K562 (cell line): Measurements from ENCODE around the gene ATOSA. TPM values are rescaled to one million over a fixed set of nuclear protein-coding genes. Genes with fewer than 3 reads are reported as not detected.

Experiments used
- ATAC-seq: fragments of 200-7000 bp; cut with Tn5 transposase; 3 replicates; pipeline ENCODE4 v1.9.1; 2020; ENCODE audit warnings: moderate library complexity
- BruUV-seq: library from RNA; stranded (reverse); fragments of 400-500 nt; replicated peaks from 2 replicates; lab custom pipeline; 2021; lab: Mats Ljungman, UMichigan
- CTCF ChIA-PET: fragments of 300-600 bp; formaldehyde crosslinking; extraction: SDS; loops from one replicate; lab custom pipeline; 2021; ENCODE audit warnings: low intra/inter-chr PET ratio; lab: Yijun Ruan, JAX
- POLR2A ChIA-PET: fragments of 300-600, 350-650 bp; sonication (Branson Sonifier 250); formaldehyde crosslinking; extraction: SDS; loops from one replicate; lab custom pipeline; 2021; ENCODE audit warnings: antibody characterized with exemption, inconsistent platforms; lab: Yijun Ruan, JAX
- DNase-seq, 4 experiments: peaks; one replicate each; pipeline versions ENCODE4 v3.0.0 to v3.0.0-alpha.2; 2011 to 2018; ENCODE audit warnings: low spot score in 3 of 4, mixed read lengths in 3 of 4; ENCODE audit errors: extremely low read depth in 1 of 4
- FAIRE-seq: peaks from 2 replicates; lab custom pipeline; 2011; peaks lifted over from hg19 to GRCh38; lab: Jason Lieb, UNC
- H2AFZ ChIP-seq: 2 replicates; pipeline ENCODE4 v1.6.0; 2011; ENCODE audit warnings: low read depth, low read length, control low read depth, inconsistent platforms
- H3K27ac ChIP-seq: fragments of 200-600 bp; 3 replicates; pipeline ENCODE4 v1.8.0; 2011; ENCODE audit warnings: low read depth, mild to moderate bottlenecking, control low read depth, inconsistent platforms, low read length, moderate library complexity, mixed read lengths; ENCODE audit errors: extremely low read depth
- H3K27me3 ChIP-seq, 2 experiments: fragments of 300-600 bp in 1 of 2; 2 replicates in 1 of 2; 3 replicates in 1 of 2; pipeline versions ENCODE4 v1.6.0 to v1.8.0; 2011; ENCODE audit warnings: inconsistent platforms in 2 of 2, low read length in 2 of 2, mild to moderate bottlenecking in 1 of 2, mixed read lengths in 1 of 2, moderate library complexity in 1 of 2; ENCODE audit not compliant: control insufficient read depth in 2 of 2, insufficient read depth in 2 of 2
- H3K36me3 ChIP-seq: fragments of 300-600 bp; 3 replicates; pipeline ENCODE4 v1.8.0; 2011; ENCODE audit warnings: mild to moderate bottlenecking, low read length, inconsistent platforms; ENCODE audit not compliant: control insufficient read depth, insufficient read depth
- H3K4me1 ChIP-seq, 2 experiments: fragments of 200-600 bp in 1 of 2; replicated peaks in 1 of 2; 2 replicates in 1 of 2; 3 replicates in 1 of 2; pipeline versions ENCODE4 v1.5.1 to v1.8.0; 2011; ENCODE audit warnings: inconsistent platforms in 2 of 2, low read length in 2 of 2, mild to moderate bottlenecking in 1 of 2, mixed read lengths in 1 of 2, moderate library complexity in 1 of 2; ENCODE audit not compliant: control insufficient read depth in 2 of 2, insufficient read depth in 2 of 2
- H3K4me2 ChIP-seq: 2 replicates; pipeline ENCODE4 v1.6.1; 2011; ENCODE audit warnings: low read length, control low read depth, inconsistent platforms, mixed read lengths; ENCODE audit not compliant: insufficient read depth
- H3K4me3 ChIP-seq: fragments of 200-600 bp; sonication (generic), shearing (Covaris generic); 2 replicates; pipeline ENCODE4 v1.5.1; 2016; ENCODE audit warnings: control low read depth, inconsistent platforms
- H3K79me2 ChIP-seq: fragments of 200-600 bp; 3 replicates; pipeline ENCODE4 v1.8.0; 2011; ENCODE audit warnings: low read length, inconsistent platforms; ENCODE audit not compliant: control insufficient read depth, insufficient read depth
- H3K9ac ChIP-seq, 2 experiments: 2 replicates each; pipeline versions ENCODE4 v1.6.0 to v1.6.1; 2011; ENCODE audit warnings: low read depth in 2 of 2, low read length in 2 of 2, control low read depth in 1 of 2, inconsistent platforms in 1 of 2, mild to moderate bottlenecking in 1 of 2, mixed read lengths in 1 of 2; ENCODE audit not compliant: insufficient read depth in 1 of 2
- H3K9me1 ChIP-seq: one replicate; pipeline ENCODE4 v1.6.0; 2011; ENCODE audit warnings: inconsistent platforms, mild to moderate bottlenecking, low read length, moderate library complexity; ENCODE audit not compliant: control insufficient read depth, insufficient read depth
- H3K9me3 ChIP-seq: replicated peaks from 2 replicates; pipeline ENCODE4 v1.5.1; 2011; ENCODE audit warnings: low read depth, low read length, inconsistent platforms; ENCODE audit not compliant: control insufficient read depth, insufficient read depth
- H4K20me1 ChIP-seq: replicated peaks from 2 replicates; pipeline ENCODE4 v1.6.1; 2011; ENCODE audit warnings: low read length, inconsistent platforms, mixed read lengths; ENCODE audit not compliant: control insufficient read depth, insufficient read depth
- BDP1 ChIP-seq: IDR thresholded peaks from 3 replicates; pipeline ENCODE4 v1.6.1; 2011; ENCODE audit not compliant: insufficient read length, insufficient read depth
- CHD4 ChIP-seq: fragments of 200-600 bp; sonication (generic); IDR thresholded peaks from 3 replicates; pipeline ENCODE4 v1.6.1; 2012; ENCODE audit warnings: low read depth, mild to moderate bottlenecking, mixed read lengths, low read length, inconsistent platforms; ENCODE audit not compliant: insufficient read depth, insufficient replicate concordance, poor library complexity, severe bottlenecking
- DNMT1 ChIP-seq: fragments of 450-650 bp; IDR thresholded peaks from 2 replicates; pipeline ENCODE4 v1.6.1; 2016; ENCODE audit warnings: antibody characterized with exemption, mild to moderate bottlenecking
- EZH2 ChIP-seq: IDR thresholded peaks from 2 replicates; pipeline ENCODE4 v1.6.1; 2012; ENCODE audit warnings: low read depth, mild to moderate bottlenecking, inconsistent platforms, low read length, borderline replicate concordance
- HDAC2 ChIP-seq: fragments of 450-650 bp; IDR thresholded peaks from 2 replicates; pipeline ENCODE4 v1.6.1; 2016; ENCODE audit warnings: mild to moderate bottlenecking
- IRF1 ChIP-seq: sonication (generic); formaldehyde crosslinking; IDR thresholded peaks from 2 replicates; pipeline ENCODE4 v1.8.0; 2022; ENCODE audit warnings: missing genetic modification reagents, mild to moderate bottlenecking, borderline replicate concordance
- KDM1A ChIP-seq, 2 experiments: fragments of 450-650 bp; IDR thresholded peaks; 2 replicates each; pipeline ENCODE4 v1.6.1; 2016; ENCODE audit warnings: mild to moderate bottlenecking in 2 of 2
- KLF16 ChIP-seq: IDR thresholded peaks from 2 replicates; pipeline ENCODE4 v1.6.1; 2016; ENCODE audit warnings: antibody characterized with exemption
- LCOR ChIP-seq: sonication (generic); formaldehyde crosslinking; IDR thresholded peaks from 2 replicates; pipeline ENCODE4 v1.8.0; 2022; ENCODE audit warnings: mild to moderate bottlenecking, missing genetic modification reagents
- MAFF ChIP-seq: IDR thresholded peaks from 2 replicates; pipeline ENCODE4 v1.6.1; 2012; ENCODE audit warnings: low read length, improper control_type of control experiment
- MCM2 ChIP-seq: fragments of 450-650 bp; IDR thresholded peaks from 2 replicates; pipeline ENCODE4 v1.6.1; 2017; ENCODE audit warnings: low read depth, mild to moderate bottlenecking
- MCM7 ChIP-seq, 2 experiments: fragments of 450-650 bp; IDR thresholded peaks; 2 replicates each; pipeline ENCODE4 v1.6.1; 2016 to 2018
- NEUROD1 ChIP-seq: fragments of 150-350 bp; IDR thresholded peaks from 2 replicates; pipeline ENCODE4 v1.6.1; 2014; ENCODE audit warnings: borderline replicate concordance, low read length, low read depth; ENCODE audit not compliant: partially characterized antibody
- SMARCB1 ChIP-seq: IDR thresholded peaks from 2 replicates; pipeline ENCODE4 v1.6.1; 2011; ENCODE audit warnings: improper control_type of control experiment, low read depth; ENCODE audit not compliant: insufficient read length
- TBP ChIP-seq: optimal IDR thresholded peaks from 2 replicates; pipeline ENCODE3; 2011; ENCODE audit warnings: low read depth, low read length, improper control_type of control experiment
- ZEB2 ChIP-seq: fragments of 450-650 bp; IDR thresholded peaks from 2 replicates; pipeline ENCODE4 v1.6.1; 2016
- ZNF12 ChIP-seq: sonication (generic); formaldehyde crosslinking; IDR thresholded peaks from 2 replicates; pipeline ENCODE4 v1.4.0; 2020; ENCODE audit warnings: mild to moderate bottlenecking, missing genetic modification reagents
- ZNF212 ChIP-seq: fragments of 450-650 bp; formaldehyde crosslinking; IDR thresholded peaks from 2 replicates; pipeline ENCODE4 v1.4.0; 2020; ENCODE audit warnings: mild to moderate bottlenecking
- ZNF280B ChIP-seq: fragments of 250-450 bp; sonication (Bioruptor Pico); IDR thresholded peaks from 2 replicates; pipeline ENCODE4 v1.5.1; 2021; ENCODE audit warnings: mild to moderate bottlenecking
- ZNF347 ChIP-seq: fragments of 450-650 bp; formaldehyde crosslinking; IDR thresholded peaks from 2 replicates; pipeline ENCODE4 v1.4.0; 2020; ENCODE audit warnings: low read depth, mild to moderate bottlenecking, moderate library complexity
- ZNF449 ChIP-seq: fragments of 250-450 bp; sonication (Bioruptor Pico); IDR thresholded peaks from 2 replicates; pipeline ENCODE4 v1.8.0; 2022; ENCODE audit warnings: moderate library complexity, mild to moderate bottlenecking, inconsistent platforms
- ZNF699 ChIP-seq: fragments of 250-450 bp; sonication (Bioruptor Pico); IDR thresholded peaks from 2 replicates; pipeline ENCODE4 v1.8.0; 2021; ENCODE audit warnings: mild to moderate bottlenecking, moderate library complexity; ENCODE audit not compliant: insufficient replicate concordance
- WGBS: fragments of 100-300 bp; shearing (Covaris generic); methylation state at CpG from one replicate; pipeline ENCODE4 v1.1.6; 2016; ENCODE audit warnings: low coverage, mixed read lengths; ENCODE audit not compliant: insufficient coverage; ENCODE audit errors: missing lambda C conversion rate; 5-methylcytosine and 5-hydroxymethylcytosine counted together
- in situ Hi-C: fragments of 300-500 bp; cut with MboI; formaldehyde crosslinking; loops from 4 replicates; pipeline ENCODE4 v1.15.0; 2018; ENCODE audit warnings: inconsistent platforms, mixed read lengths
- intact Hi-C: fragments of 100-400 bp; cut with micrococcal nuclease; formaldehyde crosslinking; loops from 2 replicates; pipeline ENCODE4 v1.14.2; 2022
- polyA plus RNA-seq, 8 experiments: library from polyadenylated mRNA; depleted of rRNA in 4 of 8; stranded (reverse) in 5 of 8; unstranded in 3 of 8; fragments of >200 nt; fragmentation: Nextera tagmentation in 2 of 8; fragmentation: Illumina TruSeq in 1 of 8; extraction: Ambion mirVana in 2 of 8; extraction: Trizol in 1 of 8; gene quantifications; 2 replicates each; pipeline versions ENCODE4 v1.2.1 to v1.2.3, GENCODE V29; 2011 to 2014; ENCODE audit warnings: inconsistent platforms in 1 of 8, missing spikeins in 1 of 8
- total RNA-seq, 7 experiments: library from RNA; depleted of rRNA in 6 of 7; stranded (reverse); fragments of >200 nt in 6 of 7; fragmentation: Illumina TruSeq in 2 of 7; extraction: Trizol in 2 of 7; gene quantifications; 2 replicates each; pipeline versions ENCODE4 v1.2.1 to v1.2.3, GENCODE V29; 2011 to 2021; ENCODE audit warnings: low replicate concordance in 1 of 7

ATOSA gene
- total and polyA plus RNA-seq, 9 of the 15 experiments (the other 6 are each of a cell fraction or from before 2014, with no cell fraction given) = 2.0 to 6.1 (median 3.9) TPM

- TF ChIP-seq ZNF449 (CRISPR knock-in tag) = no peak
- no peak for TF ChIP-seq KDM1A (IDR thresholded peaks at IDR 0.05)
- TF ChIP-seq LCOR (CRISPR knock-in tag) = no peak
- no peak for TF ChIP-seq TBP
- TF ChIP-seq MAFF = no peak
- no peak for TF ChIP-seq KLF16
- no peak for TF ChIP-seq BDP1
Observed at GRCh38 chr15:52716536-52716935, 37.3 kb upstream of the ATOSA start (continued).

- Histone ChIP-seq H3K9me1 (no peaks in the 10 kb centered on the region), H3K9ac (no peak overlapping the region), H3K79me2 (no peaks in the 10 kb centered on the region), H2AFZ (no peak overlapping the region), H3K4me1 (no peaks in the 10 kb centered on the region), H3K27me3 (peaks cover 0 to 5% of the 10 kb centered on the region in 2 experiments; a peak in 1 of 5 replicates), H3K27ac (no peak overlapping the region), H4K20me1 (no peaks in the 10 kb centered on the region), H3K4me2 (no peak overlapping the region), H3K9me3 (no peaks in the 10 kb centered on the region), H3K36me3 (no peaks in the 10 kb centered on the region), H3K4me3 (no peak overlapping the region)
- intact Hi-C loops (loop anchor here (10.0 kb wide), 1 partner anchor 61 kb away; no protein-coding TSS in a partner anchor), in situ Hi-C loops (no loop called here)
- no peak for DNase-seq
- no TSS peak for BruUV-seq
- 0% methylated on average over 5 of the region's 5 CpGs for WGBS
- FAIRE-seq = no peak
- ChIA-PET POLR2A (interaction anchor here (0.9 kb wide), 1 partner anchor 23 kb away, joined by 3 read pairs; no protein-coding TSS in a partner anchor), CTCF (no interaction called here)
- ATAC-seq = no peak
- TF ChIP-seq CHD4 (no peak), HDAC2 (no peak), ZNF12 (no peak), ZNF699 (CRISPR knock-in tag) (no peak), ZNF347 (CRISPR knock-in tag) (no peak), IRF1 (CRISPR knock-in tag) (no peak), EZH2 (no peak), DNMT1 (no peak), NEUROD1 (no peak), ZNF212 (no peak), SMARCB1 (no peak), ZNF280B (CRISPR knock-in tag) (no peak), MCM7 (IDR thresholded peaks at IDR 0.05) (no peak), ZEB2 (no peak), MCM2 (no peak)
Observed at GRCh38 chr15:52715411-52715810, 36.2 kb upstream of the ATOSA start.
